Activated naive CD4-positive, alpha-beta T cell treated with anti-CD3 and anti-CD28 coated beads, Interleukin-2, amount 50 U/mL, for 72 hours (primary cell): ENCODE results near the gene FBLIM1. TPM values are rescaled to one million over a fixed set of nuclear protein-coding genes. Genes with fewer than 3 reads are reported as not detected.
A peak's percentile ranks its signal among the peaks of the same experiment; 100 is the strongest.

Experiments
- ATAC-seq, 2 donors: fragments of 150-1000 bp; cut with Tn5 transposase; 2 replicates each; pipeline ENCODE4 v1.10.0; 2021; ENCODE audit warnings: mild to moderate bottlenecking in 2 of 2, moderate library complexity in 2 of 2
- DNase-seq, 2 donors: peaks; one replicate each; pipeline ENCODE4 v3.0.0; 2021 to 2022; ENCODE audit warnings: low spot score in 2 of 2
- H3K27ac Mint-ChIP-seq, 2 donors: one replicate each; pipeline ENCODE4 v1.8.0; 2022; ENCODE audit warnings: mild to moderate bottlenecking in 2 of 2, mixed read lengths in 2 of 2
- H3K36me3 Mint-ChIP-seq, 2 donors: one replicate each; pipeline ENCODE4 v1.8.0; 2022; ENCODE audit warnings: mixed read lengths in 2 of 2
- H3K9me3 Mint-ChIP-seq, 2 donors: one replicate each; pipeline ENCODE4 v1.8.0; 2022; ENCODE audit warnings: mixed read lengths in 2 of 2
- total RNA-seq, 2 donors: library from RNA; stranded (reverse); gene quantifications; one replicate each; pipeline ENCODE4 v1.2.3, GENCODE V29; 2022

FBLIM1 gene, protein sequence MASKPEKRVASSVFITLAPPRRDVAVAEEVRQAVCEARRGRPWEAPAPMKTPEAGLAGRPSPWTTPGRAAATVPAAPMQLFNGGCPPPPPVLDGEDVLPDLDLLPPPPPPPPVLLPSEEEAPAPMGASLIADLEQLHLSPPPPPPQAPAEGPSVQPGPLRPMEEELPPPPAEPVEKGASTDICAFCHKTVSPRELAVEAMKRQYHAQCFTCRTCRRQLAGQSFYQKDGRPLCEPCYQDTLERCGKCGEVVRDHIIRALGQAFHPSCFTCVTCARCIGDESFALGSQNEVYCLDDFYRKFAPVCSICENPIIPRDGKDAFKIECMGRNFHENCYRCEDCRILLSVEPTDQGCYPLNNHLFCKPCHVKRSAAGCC
- total RNA-seq, result under 1 TPM in 1 of 2 donors, not detected in 1; 0.21 TPM

DNA sequence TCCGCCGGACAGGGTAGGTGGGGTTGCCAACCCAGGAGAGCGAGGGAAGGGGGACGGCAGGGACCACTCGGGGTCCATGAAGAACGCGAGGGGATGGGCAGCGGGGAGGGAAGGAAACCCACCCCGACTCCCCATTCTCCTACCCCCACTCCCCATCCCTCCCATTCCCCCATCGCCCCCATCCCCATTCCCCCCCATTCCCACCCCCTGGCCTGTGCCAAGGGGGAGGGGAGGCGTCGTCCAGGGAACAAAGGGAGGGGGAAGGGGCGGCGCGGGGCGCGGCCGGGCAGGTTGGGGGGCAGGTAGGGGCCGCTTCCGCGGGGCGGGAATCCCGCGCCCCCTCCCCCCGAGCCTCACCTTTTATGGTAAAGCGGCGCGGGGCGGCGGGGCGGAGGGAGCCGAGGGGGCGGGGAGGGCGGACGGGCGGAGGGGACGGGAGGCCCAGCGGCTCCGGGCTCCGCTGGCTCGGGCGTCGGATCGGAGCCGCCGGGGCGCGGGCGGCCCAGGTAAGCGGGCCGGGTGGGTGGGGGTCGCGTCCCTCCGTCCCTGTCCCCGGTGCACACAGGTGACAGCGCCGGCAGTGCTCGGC lies at the start of gene FBLIM1:
FBLIM1 (plus strand) TSS at position 453 of the 589 bp plus-strand sequence. CDS start 6,189 bp downstream, outside the sequence.
- Mint-ChIP-seq H3K9me3 (no peaks in the 10 kb centered on the region), H3K36me3 (no peaks in the 10 kb centered on the region), H3K27ac (no peak within 1 kb of the TSS)
- DNase-seq (no peak), ATAC-seq (peak in 1 of 2 donors; percentile 41)

DNA sequence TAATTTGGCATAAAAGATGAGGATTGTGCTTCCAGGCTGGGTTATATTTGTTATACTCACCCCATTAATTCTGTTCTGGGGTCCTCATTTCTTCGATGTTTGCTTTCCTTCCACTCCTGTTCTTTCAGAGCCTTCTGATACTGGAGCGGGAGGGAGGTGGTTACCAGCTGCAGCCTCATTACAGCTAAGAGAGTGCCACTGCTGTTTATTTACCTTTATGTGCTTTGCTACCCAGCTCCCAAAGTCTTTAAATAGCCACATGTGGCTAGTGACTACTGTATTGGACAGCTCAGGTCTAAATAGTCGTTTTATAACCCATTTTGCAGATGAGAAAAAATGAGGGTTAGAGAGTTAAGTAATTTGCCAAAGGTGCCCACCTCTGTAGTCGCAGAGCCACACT lies 49.4 kb upstream of the FBLIM1 start:
- Mint-ChIP-seq H3K36me3 (peaks cover 0 to 11% of the 10 kb centered on the region in 2 donors), H3K9me3 (no peaks in the 10 kb centered on the region), H3K27ac (peak overlapping the region in 1 of 2 donors; percentile 23)
- ATAC-seq (no peak), DNase-seq (no peak)

DNA sequence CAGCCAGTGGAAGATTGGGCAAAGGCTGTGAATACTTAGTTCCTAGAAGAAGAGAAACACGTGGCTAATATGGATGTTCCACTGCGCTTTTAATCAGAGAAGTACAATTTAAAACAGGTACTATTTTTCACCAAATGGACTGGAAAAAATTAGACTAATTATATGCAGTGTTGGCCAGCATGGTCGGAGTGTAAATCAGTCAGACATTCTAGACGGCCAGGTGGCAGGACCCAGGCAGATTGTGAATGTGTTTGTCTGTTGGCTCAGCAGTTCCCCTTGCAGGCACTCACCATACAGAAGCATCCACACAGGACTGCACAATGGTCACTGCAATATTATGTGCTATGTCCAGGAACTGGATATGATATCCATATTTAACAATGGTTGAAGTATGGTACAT lies 46.4 kb upstream of the FBLIM1 start:
- no peaks in the 10 kb centered on the region for H3K9me3 Mint-ChIP-seq
- no peak overlapping the region for H3K27ac Mint-ChIP-seq
- DNase-seq, result no peak
- ATAC-seq, result no peak
- H3K36me3 Mint-ChIP-seq, result no peaks in the 10 kb centered on the region

DNA sequence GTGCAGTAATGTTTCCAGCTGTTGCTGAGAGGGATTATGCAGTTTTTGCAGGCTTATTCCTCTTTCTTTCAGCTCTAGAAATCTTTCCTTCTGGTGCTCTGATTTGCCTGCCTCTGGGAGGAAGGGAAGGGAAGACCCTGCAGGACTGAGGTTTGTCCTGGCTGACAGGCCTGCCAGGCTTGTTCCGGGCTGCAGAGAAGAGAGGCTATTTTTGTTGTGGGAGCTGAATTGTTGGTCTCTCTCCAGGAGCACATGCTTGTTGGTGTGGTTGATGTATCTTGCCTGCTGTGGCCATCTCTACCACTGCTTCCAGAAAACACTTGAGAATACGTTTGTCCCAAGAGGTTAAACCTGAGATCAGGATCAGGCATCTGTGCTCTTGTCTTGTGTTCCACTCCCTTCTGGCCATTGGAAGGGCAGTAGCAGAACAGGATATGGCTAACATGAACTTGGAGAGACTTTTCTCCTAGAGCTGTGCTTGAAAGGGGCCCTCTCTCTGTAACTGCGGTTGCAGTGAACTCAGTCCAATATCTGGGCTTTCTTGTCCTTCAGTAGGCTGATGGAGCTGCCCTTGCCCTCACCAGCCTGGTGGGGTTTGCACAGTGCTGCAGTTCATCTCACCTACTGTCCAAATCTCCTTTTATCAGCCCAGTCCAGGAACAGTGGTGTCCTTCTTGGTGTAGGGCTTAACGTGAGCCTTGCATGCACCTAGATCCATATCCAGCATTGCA lies 44.0 kb upstream of the FBLIM1 start:
- Mint-ChIP-seq H3K9me3 (no peaks in the 10 kb centered on the region), H3K36me3 (no peaks in the 10 kb centered on the region), H3K27ac (peak overlapping the region; percentile 44 to 59)
- ATAC-seq (no peak), DNase-seq (no peak)

DNA sequence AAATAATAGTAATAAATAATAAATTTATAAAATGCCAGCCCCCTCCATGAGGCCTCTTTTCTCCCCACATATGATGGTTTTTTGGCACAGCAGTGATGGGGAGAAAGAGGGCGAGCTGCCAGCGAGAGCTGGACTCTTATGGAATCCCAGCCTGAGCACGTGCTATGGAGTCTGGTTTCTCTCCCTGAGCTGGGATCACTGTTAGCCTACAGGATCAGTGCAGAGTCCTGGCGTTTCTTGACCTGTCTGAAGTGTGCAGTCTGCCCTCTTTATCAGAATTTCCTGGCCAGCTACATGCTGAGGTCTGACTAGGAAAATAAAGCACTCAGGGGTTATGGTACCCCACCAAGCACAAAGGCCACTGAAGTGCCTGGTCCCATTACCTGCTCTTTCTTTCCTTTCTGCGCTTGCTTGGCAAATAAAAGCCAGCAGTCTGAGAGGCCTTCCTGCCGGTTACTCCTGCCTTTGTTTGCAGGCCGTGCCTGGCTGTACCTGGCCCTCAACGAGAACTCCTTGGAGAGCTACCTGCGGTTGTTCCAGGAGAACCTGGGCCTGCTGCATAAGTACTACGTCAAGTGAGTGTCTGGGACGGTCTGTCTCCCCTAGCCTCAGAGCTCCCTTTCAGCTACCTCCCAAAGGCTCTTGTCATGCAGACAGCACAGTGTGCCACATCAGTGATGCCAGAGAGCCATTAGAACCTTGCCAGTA lies 41.0 kb upstream of the FBLIM1 start:
- ATAC-seq (no peak), DNase-seq (no peak)
- Mint-ChIP-seq H3K9me3 (no peaks in the 10 kb centered on the region), H3K27ac (no peak overlapping the region), H3K36me3 (no peaks in the 10 kb centered on the region)

DNA sequence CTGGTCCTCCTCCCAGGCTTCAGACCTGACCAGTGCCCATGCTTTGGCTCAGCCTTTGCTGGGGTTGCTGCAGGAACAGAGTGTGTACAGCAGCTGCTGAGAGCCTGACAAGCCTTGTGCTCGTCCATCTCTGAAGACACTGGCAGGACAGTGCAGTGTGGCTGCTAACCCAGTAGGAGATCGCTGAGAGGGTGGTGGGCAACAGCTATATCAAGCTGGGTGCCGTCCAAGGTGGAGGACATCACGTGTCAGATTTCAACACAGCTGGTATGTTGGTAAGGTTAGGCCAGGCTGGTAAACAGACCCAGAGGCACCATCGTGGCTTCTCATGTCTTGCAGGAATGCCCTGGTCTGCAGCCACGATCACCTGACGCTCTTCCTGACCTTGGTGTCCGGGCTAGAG lies 40.4 kb upstream of the FBLIM1 start:
- H3K27ac Mint-ChIP-seq, result no peak overlapping the region
- no peak for DNase-seq
- no peaks in the 10 kb centered on the region for H3K9me3 Mint-ChIP-seq
- no peaks in the 10 kb centered on the region for H3K36me3 Mint-ChIP-seq
- no peak for ATAC-seq

DNA sequence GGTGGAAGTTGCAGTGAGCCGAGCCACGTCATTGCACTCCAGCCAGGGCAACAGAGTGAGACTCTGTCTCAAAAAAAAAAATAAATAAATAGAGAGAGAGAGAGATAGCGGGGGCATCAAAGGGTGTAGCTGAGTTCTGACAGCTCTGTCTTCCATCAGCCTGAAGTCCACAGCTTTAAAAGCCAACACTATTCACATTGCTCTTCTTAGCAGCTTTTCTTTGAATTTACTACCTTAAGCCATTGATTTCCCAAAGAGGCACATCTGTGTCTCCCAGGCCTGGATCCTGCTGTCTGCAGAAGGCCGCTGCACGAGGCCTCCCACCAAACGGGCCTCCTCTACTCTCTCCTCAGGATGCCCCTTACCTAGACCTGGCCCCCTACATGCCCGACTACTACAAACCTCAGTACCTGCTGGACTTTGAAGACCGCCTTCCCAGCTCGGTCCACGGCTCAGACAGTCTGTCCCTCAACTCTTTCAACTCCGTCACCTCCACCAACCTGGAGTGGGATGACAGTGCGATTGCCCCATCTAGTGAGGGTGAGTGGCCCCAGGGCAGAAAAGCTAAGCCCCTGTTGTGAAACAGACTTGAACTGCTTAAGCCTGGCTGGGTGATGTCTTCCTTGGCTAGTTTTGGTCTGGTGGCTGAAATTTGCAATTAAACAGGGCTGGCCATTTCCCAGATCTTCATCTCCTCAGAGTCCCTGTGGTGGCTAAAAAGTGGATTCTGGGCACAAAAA lies 39.0 kb upstream of the FBLIM1 start:
- H3K27ac Mint-ChIP-seq, result peak overlapping the region in 1 of 2 donors; percentile 61
- no peak for DNase-seq
- H3K9me3 Mint-ChIP-seq, result no peaks in the 10 kb centered on the region
- ATAC-seq, result no peak
- no peaks in the 10 kb centered on the region for H3K36me3 Mint-ChIP-seq

DNA sequence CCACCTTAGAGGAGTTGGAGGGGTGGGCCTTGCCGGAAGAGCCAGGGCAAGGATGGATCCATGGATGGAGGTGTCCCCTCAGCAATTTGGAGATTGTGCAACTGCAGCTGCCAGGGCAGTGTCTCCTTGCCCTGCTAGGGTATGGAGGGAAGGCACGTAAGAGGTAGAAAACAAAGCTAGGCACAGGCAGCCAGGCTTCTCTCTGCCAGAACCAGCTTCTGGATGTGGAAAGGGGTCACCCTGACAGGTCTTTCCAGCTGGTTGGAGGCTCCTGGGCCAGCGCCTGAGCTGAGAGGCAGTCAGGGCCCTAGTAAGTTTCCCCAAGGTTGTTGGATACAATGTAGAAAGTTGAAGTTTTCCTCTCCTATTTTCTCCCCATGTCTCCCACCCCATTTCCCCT lies 37.7 kb upstream of the FBLIM1 start:
- no peak for ATAC-seq
- no peaks in the 10 kb centered on the region for H3K9me3 Mint-ChIP-seq

DNA sequence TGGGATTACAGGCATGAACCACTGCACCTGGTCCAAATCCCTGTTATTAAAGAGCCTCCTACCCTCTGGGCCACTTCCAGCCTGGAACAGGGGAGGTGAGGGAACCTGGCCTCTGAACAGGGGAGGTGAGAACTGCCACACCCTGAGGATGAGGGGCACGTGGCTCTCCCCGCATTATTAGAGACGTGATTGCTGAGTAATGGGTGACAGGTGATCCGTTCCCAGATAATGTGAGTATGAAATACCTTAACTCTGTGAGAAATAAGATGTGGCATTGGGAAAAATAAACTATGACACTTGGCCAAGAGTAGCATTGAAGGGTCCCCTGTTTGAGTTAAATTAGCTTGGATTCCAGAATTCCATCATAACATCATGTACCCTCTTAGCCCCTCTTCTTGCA lies 36.2 kb upstream of the FBLIM1 start:
- DNase-seq (no peak), ATAC-seq (no peak)
- Mint-ChIP-seq H3K27ac (no peak overlapping the region), H3K9me3 (no peaks in the 10 kb centered on the region), H3K36me3 (no peaks in the 10 kb centered on the region)

More for the DNA sequence above, 37.7 kb upstream of the FBLIM1 start:
- Mint-ChIP-seq H3K27ac (peak overlapping the region in 1 of 2 donors; percentile 10), H3K36me3 (no peaks in the 10 kb centered on the region)
- DNase-seq, result no peak

DNA sequence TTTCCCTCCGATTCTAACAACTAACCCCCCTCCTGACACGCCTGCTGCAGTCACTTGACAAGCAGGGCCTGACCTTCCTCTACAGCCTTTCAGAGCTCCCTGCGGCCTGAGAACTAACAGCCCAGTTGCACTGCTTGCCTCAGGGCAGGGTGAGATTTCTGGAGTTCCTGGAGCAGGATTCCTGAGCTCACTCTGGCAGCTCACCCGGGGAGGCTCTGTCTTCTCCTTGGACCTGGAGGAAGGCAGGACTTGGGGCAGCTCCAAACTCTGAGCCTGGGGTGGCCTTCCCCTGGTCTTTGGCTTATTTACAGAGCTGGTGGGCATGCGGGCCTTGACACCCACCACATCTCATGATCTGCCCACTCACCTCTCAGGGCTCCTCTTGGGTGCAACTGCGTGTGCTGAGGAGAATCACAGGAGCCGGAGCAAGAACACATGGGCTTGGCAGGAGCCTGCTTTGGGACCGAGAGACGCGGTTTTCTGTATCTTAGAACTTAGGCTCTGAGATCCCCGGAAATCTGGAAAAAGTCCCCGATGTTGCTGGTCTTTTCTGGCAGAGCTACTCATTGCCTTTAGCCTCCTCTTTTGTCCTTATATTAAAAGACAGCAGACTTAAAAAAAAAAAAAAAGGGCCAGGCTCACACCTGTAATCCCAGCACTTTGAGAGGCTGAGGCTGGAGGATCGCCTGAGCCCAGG lies 35.6 kb upstream of the FBLIM1 start:
- Mint-ChIP-seq H3K27ac (peak overlapping the region in 1 of 2 donors; percentile 83), H3K36me3 (no peaks in the 10 kb centered on the region), H3K9me3 (no peaks in the 10 kb centered on the region)
- ATAC-seq (no peak), DNase-seq (no peak)

DNA sequence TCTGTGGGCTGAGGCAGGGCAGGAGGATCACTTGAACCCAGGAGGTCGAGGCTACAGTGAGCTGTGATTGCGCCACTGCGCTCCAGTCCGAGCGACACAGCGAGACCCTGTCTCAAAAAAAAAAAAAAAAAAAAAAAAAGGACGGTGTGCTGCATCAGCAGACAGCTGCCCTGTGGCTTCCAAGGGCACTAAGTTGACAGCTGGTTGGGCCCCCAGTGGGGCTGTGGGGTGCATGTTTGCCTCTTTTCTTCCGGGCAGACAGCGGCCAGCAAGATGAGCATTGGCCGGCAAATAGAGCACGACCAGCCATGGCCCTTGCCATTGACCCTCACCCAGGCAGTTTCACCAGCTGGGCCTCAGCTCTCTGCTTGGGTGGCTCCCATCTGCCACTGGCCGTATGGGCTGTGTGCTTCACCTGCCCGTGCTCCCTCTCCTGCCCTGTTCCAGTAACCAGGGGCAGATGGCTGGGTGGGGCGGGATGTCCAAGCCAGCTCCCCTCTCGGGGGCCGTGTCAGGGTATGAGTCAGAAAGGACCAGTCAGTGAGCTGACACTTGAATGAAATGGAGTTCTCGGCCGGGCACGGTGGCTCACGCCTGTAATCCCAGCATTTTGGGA lies 34.9 kb upstream of the FBLIM1 start:
- peak overlapping the region; percentile 29 to 42 for H3K27ac Mint-ChIP-seq
- no peaks in the 10 kb centered on the region for H3K36me3 Mint-ChIP-seq
- H3K9me3 Mint-ChIP-seq, result no peaks in the 10 kb centered on the region
- DNase-seq (no peak), ATAC-seq (no peak)

DNA sequence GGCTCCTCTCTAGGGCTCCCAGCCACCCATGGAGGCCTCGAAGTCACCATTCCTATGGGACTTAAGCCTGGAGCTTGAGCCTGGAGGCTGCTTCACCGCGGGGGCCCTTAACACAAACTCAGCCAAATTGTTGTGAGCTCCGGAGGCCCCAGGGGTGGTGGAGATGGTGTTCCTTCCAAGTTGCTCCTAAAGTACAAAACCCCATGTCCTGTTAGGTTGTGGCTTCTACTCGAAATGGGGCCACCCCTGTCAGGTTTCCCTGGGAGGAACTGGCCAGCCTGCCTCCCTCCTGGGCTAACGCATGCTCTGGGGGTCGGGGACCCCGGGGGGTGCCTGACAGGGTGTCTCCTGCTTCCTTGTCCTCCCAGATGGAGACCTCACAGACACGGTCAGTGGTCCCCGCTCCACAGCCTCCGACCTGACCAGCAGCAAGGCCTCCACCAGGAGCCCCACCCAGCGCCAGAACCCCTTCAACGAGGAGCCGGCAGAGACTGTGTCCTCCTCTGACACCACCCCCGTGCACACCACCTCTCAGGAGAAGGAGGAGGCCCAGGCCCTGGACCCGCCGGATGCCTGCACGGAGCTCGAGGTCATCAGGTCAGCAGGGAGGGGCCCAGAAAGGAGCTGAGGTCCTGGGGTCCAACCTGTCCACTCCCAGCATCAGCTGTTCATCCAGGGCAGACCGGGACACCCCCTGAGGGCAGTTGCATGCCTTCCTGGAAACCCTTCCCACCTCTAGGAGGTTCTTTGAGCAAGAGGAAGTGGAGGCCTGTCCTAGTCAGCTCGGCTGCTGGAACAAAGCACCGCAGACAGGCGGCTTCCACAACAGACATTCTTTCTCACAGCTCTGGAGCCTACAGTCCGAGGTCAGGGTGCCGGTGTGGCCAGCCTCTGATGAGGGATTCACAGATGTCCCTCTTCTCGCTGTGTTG lies 33.4 kb upstream of the FBLIM1 start:
- Mint-ChIP-seq H3K27ac (peak overlapping the region in 1 of 2 donors; percentile 42), H3K36me3 (no peaks in the 10 kb centered on the region), H3K9me3 (no peaks in the 10 kb centered on the region)
- no peak for DNase-seq
- ATAC-seq, result no peak

DNA sequence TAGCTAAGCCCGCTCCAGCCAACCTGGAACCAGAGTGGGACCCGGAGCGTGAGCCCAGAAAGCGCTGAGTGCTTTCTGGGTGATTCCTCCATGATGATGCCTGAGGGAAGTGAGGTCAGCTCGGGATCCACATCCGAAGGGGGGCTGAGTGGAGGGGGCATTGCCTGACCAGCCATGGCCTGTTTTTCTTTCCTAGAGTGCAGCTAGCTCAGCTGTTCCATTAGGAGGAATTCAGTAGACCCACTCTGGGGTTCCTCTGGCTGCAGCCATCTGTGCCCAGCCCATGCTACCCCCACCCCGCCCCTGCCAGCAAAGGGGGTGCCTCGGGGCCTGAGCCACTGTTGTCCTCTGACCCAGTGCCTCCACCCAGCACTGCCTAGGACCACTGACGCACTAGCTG lies 32.1 kb upstream of the FBLIM1 start:
- DNase-seq, result no peak
- no peak for ATAC-seq
- no peak overlapping the region for H3K27ac Mint-ChIP-seq
- H3K9me3 Mint-ChIP-seq, result no peaks in the 10 kb centered on the region
- H3K36me3 Mint-ChIP-seq, result no peaks in the 10 kb centered on the region

DNA sequence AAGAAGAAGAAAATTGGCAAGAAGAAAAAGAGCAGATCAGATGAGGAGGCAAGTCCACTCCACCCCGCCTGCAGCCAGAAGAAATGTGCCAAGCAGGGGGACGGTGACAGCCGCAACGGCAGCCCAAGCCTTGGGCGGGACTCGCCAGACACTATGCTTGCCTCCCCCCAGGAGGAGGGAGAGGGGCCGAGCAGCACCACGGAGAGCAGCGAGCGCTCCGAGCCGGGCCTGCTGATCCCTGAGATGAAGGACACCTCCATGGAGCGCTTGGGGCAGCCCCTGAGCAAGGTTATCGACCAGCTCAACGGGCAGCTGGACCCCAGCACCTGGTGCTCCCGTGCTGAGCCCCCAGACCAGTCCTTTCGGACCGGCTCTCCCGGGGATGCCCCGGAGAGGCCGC lies 31.6 kb upstream of the FBLIM1 start:
- DNase-seq (no peak), ATAC-seq (no peak)
- Mint-ChIP-seq H3K36me3 (no peaks in the 10 kb centered on the region), H3K27ac (no peak overlapping the region), H3K9me3 (no peaks in the 10 kb centered on the region)
